Thymus (tissue), 11 donors: ENCODE results near the gene HDAC4. TPM values are rescaled to one million over a fixed set of nuclear protein-coding genes. Genes with fewer than 3 reads are reported as not detected.

Experiments used
- DNase-seq, 9 donors: peaks; one replicate each; pipeline ENCODE4 v3.0.0-alpha.2; 2013; ENCODE audit warnings: low spot score in 9 of 9, low read depth in 6 of 9, missing footprints in 1 of 9
- H3K27ac ChIP-seq, 2 donors: one replicate each; pipeline ENCODE4 v1.5.1; 2013; ENCODE audit warnings: control low read depth in 1 of 2, low read depth in 1 of 2, low read length in 1 of 2, mild to moderate bottlenecking in 1 of 2, moderate library complexity in 1 of 2
- H3K27me3 ChIP-seq, 2 donors: one replicate each; pipeline ENCODE4 v1.5.1; 2013; ENCODE audit warnings: low read length in 1 of 2; ENCODE audit not compliant: control insufficient read depth in 2 of 2, insufficient read depth in 1 of 2
- H3K36me3 ChIP-seq, 2 donors: one replicate each; pipeline ENCODE4 v1.5.1; 2013; ENCODE audit warnings: low read length in 1 of 2, mild to moderate bottlenecking in 1 of 2, moderate library complexity in 1 of 2; ENCODE audit not compliant: control insufficient read depth in 2 of 2, insufficient read depth in 2 of 2
- H3K4me1 ChIP-seq, 2 donors: one replicate each; pipeline ENCODE4 v1.5.1; 2013; ENCODE audit warnings: low read length in 2 of 2; ENCODE audit not compliant: control insufficient read depth in 2 of 2, insufficient read depth in 2 of 2
- H3K4me3 ChIP-seq, 2 donors: one replicate each; pipeline ENCODE4 v1.5.1; 2013; ENCODE audit warnings: low read length in 2 of 2, control low read depth in 1 of 2, mild to moderate bottlenecking in 1 of 2
- H3K9me3 ChIP-seq, 2 donors: one replicate each; pipeline ENCODE4 v1.5.1; 2013; ENCODE audit warnings: low read length in 1 of 2, mild to moderate bottlenecking in 1 of 2; ENCODE audit not compliant: control insufficient read depth in 2 of 2, insufficient read depth in 1 of 2
- WGBS: extraction: QIAGEN DNeasy Blood & Tissue Kit; methylation state at CpG from one replicate; pipeline ENCODE4 v1.1.7; 2013; 5-methylcytosine and 5-hydroxymethylcytosine counted together
- polyA plus RNA-seq: library from polyadenylated mRNA; stranded (reverse); fragments of 200-250 nt; gene quantifications from one replicate; pipeline ENCODE4 v1.2.3, GENCODE V29; 2013
- total RNA-seq: library from RNA; stranded (reverse); fragments of 120-200 nt; gene quantifications from one replicate; pipeline ENCODE4 v1.2.4, GENCODE V29; 2013
- donor health status: healthy.

Gene HDAC4
- total and polyA plus RNA-seq, 2 donors, result 7.8 to 17.9 TPM

DNA sequence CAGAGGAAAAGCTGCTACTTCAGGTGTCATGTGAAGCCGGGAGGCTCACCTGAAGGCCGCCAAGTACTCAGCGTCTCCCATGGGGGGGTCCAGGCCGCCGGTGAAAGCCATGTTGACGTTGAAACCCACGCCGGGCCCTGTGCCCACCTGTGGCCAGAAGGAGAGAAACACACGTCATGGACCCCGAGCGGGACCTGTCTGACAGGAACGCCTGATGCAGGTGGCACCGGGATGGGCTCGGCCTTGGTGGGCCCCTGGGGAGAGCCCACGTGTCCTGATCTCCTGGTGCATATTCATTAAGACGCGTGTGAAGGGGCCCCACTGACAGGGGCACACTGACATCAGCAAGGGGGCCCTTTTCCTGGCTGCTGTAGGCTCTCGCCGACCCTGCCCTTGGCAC, 319.8 kb downstream of the HDAC4 start:
- no peak overlapping the region for H3K27ac ChIP-seq
- H3K9me3 ChIP-seq, result no peaks in the 10 kb centered on the region
- H3K4me1 ChIP-seq, result no peaks in the 10 kb centered on the region
- H3K4me3 ChIP-seq, result no peak overlapping the region
- DNase-seq, result no peak
- WGBS, result 94% methylated on average over 19 of the region's 19 CpGs
- H3K27me3 ChIP-seq, result no peaks in the 10 kb centered on the region
- peaks cover 80 to 83% of the 10 kb centered on the region in 2 donors for H3K36me3 ChIP-seq

DNA sequence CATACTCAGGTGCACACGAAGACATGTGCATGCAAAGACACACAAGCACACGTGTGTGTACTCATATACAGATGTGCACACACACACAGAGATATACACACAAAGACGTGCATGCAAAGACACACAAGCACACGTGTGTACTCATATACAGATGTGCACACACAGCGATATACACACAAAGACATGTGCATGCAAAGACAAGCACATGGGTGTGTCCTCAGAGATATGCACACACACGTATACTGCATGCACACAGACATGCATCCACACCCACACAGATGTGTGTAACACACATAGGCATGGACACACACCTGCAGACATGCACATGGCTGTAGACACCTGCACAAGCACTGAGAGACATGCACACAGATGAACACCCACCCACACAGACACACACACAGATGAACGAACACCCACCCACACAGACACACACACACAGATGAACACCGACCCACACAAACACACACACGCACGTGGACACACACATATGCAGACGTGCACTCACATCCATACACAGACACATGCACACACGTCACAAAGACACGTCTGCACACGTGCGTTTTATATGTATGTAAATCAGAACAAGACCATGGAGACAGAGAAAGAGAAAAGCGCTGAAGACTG, 321.0 kb downstream of the HDAC4 start:
- H3K4me3 ChIP-seq, result no peak overlapping the region
- no peaks in the 10 kb centered on the region for H3K9me3 ChIP-seq
- WGBS, result 99% methylated on average over 16 of the region's 16 CpGs
- H3K4me1 ChIP-seq, result no peaks in the 10 kb centered on the region
- H3K27ac ChIP-seq, result no peak overlapping the region
- DNase-seq, result no peak
- H3K27me3 ChIP-seq, result no peaks in the 10 kb centered on the region
- peaks cover 86 to 93% of the 10 kb centered on the region in 2 donors for H3K36me3 ChIP-seq

DNA sequence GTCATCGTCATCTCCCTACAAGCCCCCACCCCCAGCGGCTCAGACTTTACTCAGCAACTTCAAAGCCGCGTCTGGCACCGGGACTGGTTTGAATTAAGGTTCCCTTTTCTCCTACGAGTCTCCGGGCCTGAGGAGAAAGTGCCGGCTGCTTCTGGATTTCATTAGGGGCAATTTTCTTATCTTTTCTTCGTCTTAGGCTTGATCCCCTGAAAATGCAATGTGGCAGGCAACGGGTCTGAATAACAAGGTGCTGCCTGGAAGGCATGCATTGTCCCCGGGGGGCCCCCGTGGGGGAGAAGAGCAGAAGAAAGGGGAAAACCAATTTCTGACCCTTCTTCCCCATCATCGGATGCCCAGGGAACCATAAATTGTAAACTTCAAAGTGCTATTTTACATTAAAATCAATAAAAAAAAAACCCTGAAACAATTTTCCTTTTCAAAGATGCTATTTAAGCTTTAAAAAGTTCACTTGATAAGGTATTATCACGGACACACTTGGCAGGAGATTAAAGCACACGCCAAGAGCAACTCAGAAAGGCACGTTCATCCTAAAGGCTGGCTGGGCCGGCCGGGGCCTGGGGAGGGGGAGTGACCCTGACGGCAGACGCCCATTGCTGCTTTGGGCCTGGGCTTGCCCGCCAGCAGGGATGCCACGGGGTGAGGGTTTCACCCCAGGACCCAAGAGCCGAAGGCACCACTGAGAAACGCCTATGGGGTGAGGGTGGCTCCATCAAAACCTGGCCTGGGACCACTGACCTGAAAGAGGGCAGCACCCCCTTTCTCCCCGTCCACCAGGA, 322.5 kb downstream of the HDAC4 start:
- 97% methylated on average over 25 of the region's 25 CpGs for WGBS
- no peak for DNase-seq
- Histone ChIP-seq H3K27me3 (no peaks in the 10 kb centered on the region), H3K36me3 (peaks cover 83 to 94% of the 10 kb centered on the region in 2 donors), H3K4me3 (no peak overlapping the region), H3K27ac (no peak overlapping the region), H3K4me1 (no peaks in the 10 kb centered on the region), H3K9me3 (no peaks in the 10 kb centered on the region)

- no peak for DNase-seq
- Histone ChIP-seq H3K4me3 (no peak overlapping the region), H3K27me3 (no peaks in the 10 kb centered on the region), H3K4me1 (no peaks in the 10 kb centered on the region), H3K27ac (no peak overlapping the region), H3K36me3 (peaks cover 83 to 93% of the 10 kb centered on the region in 2 donors), H3K9me3 (no peaks in the 10 kb centered on the region)
- WGBS, result 98% methylated on average over 15 of the region's 15 CpGs
These were observed 323.6 kb downstream of the HDAC4 start for GRCh38 chr2:239077260-239077659.

DNA sequence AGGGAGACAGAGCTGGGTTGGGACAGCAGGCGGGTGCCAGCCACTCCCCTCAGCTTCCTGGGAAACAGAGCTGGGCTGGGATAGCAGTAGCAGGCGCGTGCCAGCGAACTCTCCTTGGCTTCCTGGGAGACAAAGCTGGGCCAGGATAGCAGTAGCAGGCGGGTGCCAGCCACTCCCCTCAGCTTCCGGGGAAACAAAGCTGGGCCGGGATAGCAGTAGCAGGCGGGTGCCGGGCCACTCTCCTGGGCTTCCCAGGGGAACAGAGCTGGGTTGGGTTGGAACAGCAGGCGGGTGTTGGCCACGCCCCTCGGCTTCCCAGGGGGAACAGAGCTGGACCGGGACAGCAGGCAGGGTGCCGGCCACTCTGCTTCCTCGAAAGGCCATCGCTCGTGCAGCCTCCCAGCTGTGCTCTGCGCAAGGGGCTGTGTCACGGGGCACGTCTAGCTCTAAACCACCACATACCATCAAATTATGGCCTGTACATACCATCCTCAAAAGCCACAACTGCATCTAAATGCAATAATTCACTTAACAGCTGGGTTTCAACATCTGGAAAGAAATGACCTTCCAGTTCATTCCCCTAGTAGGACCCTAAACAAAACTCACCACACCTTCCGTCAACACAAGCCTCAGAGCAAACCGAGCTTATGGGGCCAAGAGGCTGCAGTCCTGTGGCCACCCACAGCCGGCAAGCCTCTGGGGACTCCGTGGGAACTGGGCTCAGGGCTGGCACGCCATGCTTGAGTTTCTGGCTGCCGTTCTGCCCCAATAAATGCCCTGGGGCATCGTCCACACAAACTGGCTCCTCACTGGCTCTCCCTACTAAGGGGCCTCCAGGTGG, 324.7 kb downstream of the HDAC4 start:
- DNase-seq, result no peak
- Histone ChIP-seq H3K9me3 (no peaks in the 10 kb centered on the region), H3K4me3 (no peak overlapping the region), H3K36me3 (peaks cover 85 to 91% of the 10 kb centered on the region in 2 donors), H3K27ac (no peak overlapping the region), H3K4me1 (no peaks in the 10 kb centered on the region), H3K27me3 (no peaks in the 10 kb centered on the region)
- 95% methylated on average over 27 of the region's 27 CpGs for WGBS

DNA sequence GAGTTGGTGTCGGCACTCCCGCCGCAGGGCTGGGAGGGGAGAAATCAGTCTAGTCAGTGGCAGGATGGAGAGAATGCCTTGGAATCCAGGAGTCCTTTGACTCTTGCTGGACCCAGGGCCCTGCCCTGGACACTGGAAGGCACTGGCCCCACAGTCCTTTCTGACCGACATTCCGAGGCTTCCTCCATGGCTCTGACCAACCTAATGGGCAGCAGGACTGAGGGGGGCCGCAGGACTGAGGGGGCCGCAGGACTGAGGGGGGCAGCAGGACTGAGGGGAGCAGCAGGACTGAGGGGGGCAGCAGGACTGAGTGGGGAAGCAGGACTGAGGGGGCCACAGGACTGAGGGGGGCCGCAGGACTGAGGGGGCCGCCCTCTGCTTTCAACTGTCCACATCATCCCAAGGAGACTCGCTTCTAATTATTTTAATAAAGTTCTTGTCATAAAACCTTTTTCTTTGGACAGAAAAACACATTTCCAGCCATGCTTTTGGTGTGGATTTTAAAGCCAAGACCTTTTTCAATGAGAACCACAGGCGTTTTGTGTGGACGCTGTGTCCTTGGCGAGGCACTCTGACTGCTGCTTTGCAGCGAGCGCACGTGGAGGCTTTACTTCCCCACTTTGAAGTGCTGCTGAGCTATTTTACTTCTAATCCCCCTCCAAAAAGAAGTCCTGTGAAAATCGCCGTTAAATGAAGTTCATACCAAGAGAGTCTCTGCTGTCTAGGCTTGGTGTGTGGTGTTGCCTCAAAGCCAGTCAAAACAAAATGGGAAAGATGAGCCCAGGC, 326.9 kb downstream of the HDAC4 start:
- peaks cover 75 to 78% of the 10 kb centered on the region in 2 donors for H3K36me3 ChIP-seq
- H3K27ac ChIP-seq, result no peak overlapping the region
- WGBS, result 97% methylated on average over 18 of the region's 18 CpGs
- no peaks in the 10 kb centered on the region for H3K9me3 ChIP-seq
- H3K4me3 ChIP-seq, result no peak overlapping the region
- no peak for DNase-seq
- no peaks in the 10 kb centered on the region for H3K4me1 ChIP-seq
- H3K27me3 ChIP-seq, result no peaks in the 10 kb centered on the region

DNA sequence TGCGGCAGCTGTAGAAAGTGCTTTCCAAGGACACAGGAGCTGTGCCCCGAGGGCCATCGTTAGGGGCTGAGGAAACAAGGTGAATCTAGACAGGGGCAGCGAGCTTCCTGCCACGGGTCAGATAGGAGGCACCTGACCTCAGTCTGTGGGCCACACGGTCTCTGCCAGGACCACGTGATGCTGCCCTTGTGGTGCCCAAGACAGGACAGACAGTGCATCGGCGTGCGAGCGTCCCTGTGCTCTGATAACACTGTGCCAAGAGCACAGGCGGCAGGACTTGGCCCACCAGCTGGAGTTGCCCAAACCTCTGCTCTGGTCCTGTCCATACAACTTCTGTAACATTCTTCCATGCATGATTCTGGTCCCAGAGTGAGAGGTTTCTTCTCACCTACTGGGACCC, 327.6 kb downstream of the HDAC4 start:
- no peak overlapping the region for H3K27ac ChIP-seq
- H3K9me3 ChIP-seq, result no peaks in the 10 kb centered on the region
- H3K36me3 ChIP-seq, result peaks cover 71 to 75% of the 10 kb centered on the region in 2 donors
- DNase-seq, result no peak
- no peaks in the 10 kb centered on the region for H3K27me3 ChIP-seq
- H3K4me1 ChIP-seq, result no peaks in the 10 kb centered on the region
- no peak overlapping the region for H3K4me3 ChIP-seq
- 97% methylated on average over 12 of the region's 12 CpGs for WGBS

DNA sequence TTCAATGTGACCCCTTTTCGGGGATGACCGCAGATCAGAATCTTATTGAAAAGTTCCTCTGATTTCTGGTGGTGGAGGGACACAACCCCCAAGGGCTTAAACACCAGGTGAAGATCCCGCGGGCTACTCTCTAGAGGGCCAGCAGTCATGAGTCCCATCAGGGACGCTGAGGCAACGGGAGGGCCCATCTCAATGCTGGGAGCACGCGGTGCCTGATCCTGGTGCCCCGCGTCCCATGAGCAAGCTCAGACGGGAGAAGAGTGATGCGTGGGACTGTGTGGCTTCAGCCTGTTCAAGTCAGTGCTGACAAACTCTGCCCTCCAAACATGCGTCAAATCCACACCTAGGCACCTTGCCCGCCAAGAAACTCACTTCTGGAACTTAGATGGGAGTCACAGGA, 328.0 kb downstream of the HDAC4 start:
- Histone ChIP-seq H3K27ac (no peak overlapping the region), H3K27me3 (no peaks in the 10 kb centered on the region), H3K4me3 (no peak overlapping the region), H3K9me3 (no peaks in the 10 kb centered on the region), H3K4me1 (no peaks in the 10 kb centered on the region), H3K36me3 (peaks cover 68 to 75% of the 10 kb centered on the region in 2 donors)
- DNase-seq, result no peak
- WGBS, result 99% methylated on average over 14 of the region's 14 CpGs
